Activated CD8-positive, alpha-beta memory T cell treated with anti-CD3 and anti-CD28 coated beads, Interleukin-2, amount 50 U/mL, for 1 hour (primary cell): ENCODE results near the gene FRK.
"Not testable (repeated sequence)": the region's sequence is repeated elsewhere in the genome, so short reads cannot be mapped to it uniquely, and the experiment has no call there.

Experiments
- DNase-seq: peaks from one replicate; pipeline ENCODE4 v3.0.0-alpha.2; 2020; ENCODE audit errors: extremely low read depth

The FRK gene

GRCh38 chr6:115944829-115945228, 115.9 kb downstream of the FRK start:
- not testable (repeated sequence) for DNase-seq

DNA sequence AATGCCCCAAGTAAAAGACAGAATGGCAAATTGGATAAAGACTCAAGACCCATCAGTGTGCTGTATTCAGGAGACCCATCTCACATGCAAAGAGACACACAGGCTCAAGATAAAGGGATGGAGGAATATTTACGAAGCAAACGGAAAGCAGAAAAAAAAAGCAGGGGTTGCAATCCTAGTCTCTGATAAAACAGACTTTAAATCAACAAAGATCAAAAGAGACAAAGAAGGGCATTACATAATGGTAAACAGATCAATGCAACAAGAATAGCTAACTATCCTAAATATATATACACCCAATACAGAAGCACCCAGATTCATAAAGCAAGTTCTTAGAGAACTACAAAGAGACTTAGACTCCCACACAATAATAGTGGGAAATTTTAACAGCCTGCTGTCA, 123.2 kb downstream of the FRK start:
- not testable (repeated sequence) for DNase-seq

- no peak for DNase-seq
These were observed 125.3 kb downstream of the FRK start for GRCh38 chr6:115935361-115935760.

GRCh38 chr6:115934829-115935228, 125.9 kb downstream of the FRK start:
- DNase-seq, result no peak

DNA sequence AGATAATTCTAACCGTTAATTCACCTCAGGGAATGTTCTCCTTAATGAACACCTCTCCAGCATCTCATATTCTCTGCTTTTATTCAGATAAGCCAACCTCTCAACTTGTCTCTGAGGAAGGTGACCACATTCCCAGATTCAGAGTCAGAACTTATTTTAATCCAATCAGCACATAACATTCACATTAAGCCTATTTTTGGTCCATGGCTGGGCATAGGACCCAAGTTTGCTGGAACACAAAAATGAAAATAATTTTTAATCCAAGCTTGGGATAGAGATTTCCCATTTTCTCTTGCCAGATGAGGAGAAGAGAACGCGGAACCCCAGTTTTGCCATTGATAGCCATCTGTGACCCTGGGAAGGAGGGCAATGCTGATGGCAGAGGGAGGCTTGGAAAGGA, 126.5 kb downstream of the FRK start:
- no peak for DNase-seq

- DNase-seq, result no peak
These were observed 128.2 kb downstream of the FRK start for GRCh38 chr6:115932481-115932880.

DNA sequence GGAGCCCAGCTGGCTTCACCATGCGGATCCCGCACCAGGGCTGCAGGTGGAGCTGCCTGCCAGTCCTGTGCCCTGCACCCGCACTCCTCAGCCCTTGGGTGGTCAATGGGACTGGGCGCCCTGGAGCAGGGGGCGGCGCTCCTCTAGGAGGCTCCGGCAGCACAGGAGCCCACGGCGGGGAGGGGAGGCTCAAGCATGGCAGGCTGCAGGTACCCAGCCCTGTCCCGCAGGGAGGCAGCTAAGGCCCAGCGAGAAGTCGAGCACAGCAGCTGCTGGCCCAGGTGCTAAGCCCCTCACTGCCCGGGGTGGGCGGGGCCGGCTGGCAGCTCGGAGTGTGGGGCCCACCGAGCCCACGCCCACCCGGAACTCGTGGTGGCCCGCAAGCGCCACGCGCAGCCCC, 132.7 kb downstream of the FRK start:
- not testable (repeated sequence) for DNase-seq

- DNase-seq, result no peak
These were observed 137.7 kb downstream of the FRK start for GRCh38 chr6:115922971-115923370.

DNA sequence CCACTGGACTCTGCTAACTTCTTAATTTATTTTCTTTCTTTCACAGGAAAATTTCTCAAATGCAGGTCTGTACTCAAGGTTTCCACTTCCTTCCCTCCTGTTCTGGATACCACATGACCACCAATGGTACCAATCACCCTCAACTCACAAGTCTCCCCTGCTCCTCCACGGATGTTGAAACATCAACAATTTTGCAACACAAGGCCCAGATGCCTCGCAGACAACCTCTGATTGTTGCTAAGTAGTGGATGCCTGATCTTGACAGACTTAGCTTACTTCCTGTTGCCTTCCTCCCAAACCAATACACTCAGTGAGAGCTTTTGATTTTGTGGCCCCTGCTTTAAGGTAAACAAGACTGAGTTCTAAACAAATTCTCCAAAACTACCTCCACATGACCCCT, 146.6 kb downstream of the FRK start:
- no peak for DNase-seq

DNA sequence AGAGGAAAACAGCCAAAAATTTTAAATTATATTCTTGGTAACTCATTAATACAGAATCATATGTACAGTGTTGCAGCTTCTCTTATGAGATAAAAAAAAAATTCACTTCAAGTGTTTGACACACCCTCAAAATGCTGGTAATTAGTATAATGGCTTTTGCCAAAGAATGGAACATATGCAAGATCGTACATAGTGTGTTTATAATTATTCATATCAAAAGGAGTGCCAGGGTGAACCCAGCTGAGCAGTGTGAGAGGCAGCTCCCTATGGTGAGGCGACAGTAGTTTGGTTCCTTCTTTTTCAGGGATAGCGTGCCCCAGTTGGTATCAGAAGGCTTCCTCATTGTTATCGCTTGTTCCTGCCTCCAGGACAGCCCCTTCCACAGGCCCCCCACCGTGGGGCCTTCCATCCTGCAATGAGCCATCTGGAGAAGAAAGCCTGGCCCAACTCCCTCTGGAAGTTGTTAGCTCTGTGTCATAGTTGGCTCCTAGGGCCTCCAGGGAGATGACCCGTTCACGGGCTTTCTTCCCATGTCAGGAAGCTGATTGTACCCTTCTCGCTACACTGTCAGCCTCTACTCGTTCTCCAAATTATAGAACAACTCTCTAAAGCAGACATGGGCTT, 150.7 kb downstream of the FRK start:
- no peak for DNase-seq

GRCh38 chr6:115908906-115909559, 151.7 kb downstream of the FRK start:
- DNase-seq, result no peak

DNA sequence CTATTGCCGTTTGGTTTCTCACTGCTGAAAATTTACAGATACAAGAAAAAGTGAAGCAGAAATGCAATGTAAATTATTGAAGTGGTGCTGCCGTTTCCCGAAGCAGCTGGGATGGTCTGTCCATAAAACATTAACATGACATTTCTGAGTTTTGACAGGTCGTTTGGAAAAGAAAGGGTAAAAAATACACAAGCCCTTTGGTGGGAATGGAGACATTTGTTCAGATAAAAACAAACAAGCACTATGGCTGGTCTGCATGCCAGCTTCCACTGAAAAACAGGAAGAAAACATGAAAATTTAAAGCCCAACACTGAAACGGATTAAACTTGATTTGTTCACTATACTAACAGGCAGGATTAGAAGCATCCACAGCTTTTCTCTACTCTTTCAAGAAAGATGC, 155.2 kb downstream of the FRK start:
- DNase-seq, result no peak

- no peak for DNase-seq
These were observed 158.3 kb downstream of the FRK start for GRCh38 chr6:115902436-115902835.

- no peak for DNase-seq
These were observed 158.8 kb downstream of the FRK start for GRCh38 chr6:115901896-115902295.

DNA sequence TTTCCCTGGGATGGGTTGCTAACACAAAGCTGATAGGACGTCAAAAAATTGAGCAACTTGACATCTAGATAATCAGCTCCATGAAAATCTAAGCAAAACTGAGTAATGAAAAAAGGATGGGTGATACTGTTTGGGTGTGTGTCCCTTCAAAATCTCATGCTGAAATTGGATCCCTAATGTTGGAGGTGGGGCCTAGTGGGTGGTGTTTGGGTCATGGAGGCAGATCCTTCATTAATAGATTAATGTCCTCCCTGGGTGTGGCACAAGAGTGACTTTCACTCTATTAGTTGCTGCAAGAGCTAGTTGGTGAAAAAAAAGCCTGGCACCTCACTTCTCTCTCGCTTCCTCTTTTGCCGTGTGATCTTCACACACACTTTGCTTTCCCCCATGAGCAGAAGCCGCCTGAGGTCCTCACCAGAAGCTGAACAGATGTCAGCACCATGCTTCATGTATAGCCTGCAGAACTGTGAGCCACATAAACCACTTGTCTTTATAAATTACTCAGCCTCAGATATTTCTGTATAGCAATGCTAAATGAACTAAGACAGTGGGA, 160.9 kb downstream of the FRK start:
- no peak for DNase-seq

DNA sequence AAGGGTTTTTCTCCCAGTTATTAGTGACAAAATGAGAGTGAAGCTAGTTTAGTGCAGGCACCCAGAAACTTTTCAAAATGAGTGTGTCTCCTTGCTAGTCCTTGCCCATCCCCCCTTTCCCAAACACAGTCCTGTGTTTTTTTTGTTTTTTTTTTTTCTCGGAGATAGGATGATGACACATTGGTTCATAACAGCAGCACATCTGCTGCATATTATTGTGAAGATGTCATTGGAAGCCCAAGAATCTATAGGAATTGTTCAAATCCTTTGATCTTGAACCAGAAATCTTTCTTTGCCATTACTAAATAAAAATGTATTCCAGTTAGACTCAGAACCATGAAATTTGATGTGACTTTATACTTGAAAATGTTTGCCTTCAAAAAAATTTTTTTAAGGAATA, 162.4 kb downstream of the FRK start:
- no peak for DNase-seq

DNA sequence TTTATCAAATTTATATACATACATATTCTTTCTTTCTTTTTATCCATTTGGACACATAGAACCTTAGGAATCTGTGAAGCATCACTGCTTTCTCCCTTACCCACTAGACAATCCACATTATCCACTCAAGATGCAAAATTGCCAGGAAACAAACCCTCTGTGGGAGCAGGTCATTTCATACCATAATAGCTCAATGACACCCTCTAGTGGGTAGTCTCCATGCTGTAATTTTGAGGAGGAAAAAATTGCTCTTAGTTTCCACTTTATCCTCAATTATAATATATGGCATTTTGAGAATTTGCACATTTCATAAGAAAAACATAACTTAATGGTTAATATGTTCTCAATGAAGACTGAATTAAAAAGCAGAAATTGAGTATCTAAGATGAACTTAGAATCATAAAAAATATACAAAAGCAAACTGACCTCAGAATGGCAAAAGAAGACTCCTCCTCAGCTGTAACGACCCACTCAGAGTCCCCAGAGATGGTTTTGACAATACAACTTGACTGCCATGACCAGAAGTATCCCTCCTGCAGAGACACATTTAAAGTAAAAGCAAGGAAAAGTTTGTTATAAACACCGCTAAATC, 164.1 kb downstream of the FRK start:
- DNase-seq, result no peak

- DNase-seq, result no peak
These were observed 166.2 kb downstream of the FRK start for GRCh38 chr6:115894426-115894992.

GRCh38 chr6:115891750-115892149, 168.9 kb downstream of the FRK start:
- DNase-seq, result no peak

DNA sequence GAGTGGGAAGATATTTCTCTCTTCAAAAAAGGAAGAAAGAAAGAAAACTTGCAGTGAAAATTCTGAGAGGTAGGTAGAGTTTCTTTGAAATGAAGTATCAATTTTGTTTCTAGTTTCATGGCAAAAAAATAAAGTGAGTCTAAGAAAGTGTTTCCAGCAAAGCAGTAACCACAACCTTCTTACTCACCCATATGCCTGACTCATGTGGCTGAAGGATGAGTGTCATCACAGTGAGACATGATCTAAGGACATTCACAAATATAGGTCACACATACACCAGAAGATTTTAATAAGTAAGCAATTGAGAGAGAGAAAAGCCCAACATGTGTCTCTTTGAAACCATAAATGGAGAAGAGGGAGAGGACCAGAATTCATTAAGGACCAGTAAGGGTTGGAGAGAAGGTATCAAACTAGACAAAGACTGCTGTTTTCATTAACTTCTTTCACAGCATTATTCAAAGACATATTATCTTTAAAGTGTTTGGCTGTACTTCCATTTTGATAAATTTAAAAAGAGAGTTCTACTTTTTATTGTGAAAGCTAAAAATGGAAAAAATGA, 169.5 kb downstream of the FRK start:
- DNase-seq, result no peak

DNA sequence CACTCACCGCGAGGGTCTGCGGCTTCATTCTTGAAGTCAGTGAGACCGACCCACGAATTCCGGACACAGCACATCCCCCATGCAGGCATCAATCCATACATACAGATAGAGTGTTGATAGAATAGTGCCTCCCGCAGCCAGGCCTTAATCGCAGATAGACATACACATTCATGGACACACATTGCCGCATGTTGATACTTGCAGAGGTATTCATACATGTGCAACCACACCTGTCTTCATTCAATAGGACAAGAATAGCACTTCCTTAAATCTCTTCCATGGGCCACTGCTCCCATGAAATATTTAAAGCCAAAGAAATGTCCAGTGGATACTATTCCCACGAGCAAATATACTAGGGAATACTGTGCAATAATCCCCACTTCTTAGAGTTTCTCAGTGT, 170.5 kb downstream of the FRK start:
- no peak for DNase-seq

DNA sequence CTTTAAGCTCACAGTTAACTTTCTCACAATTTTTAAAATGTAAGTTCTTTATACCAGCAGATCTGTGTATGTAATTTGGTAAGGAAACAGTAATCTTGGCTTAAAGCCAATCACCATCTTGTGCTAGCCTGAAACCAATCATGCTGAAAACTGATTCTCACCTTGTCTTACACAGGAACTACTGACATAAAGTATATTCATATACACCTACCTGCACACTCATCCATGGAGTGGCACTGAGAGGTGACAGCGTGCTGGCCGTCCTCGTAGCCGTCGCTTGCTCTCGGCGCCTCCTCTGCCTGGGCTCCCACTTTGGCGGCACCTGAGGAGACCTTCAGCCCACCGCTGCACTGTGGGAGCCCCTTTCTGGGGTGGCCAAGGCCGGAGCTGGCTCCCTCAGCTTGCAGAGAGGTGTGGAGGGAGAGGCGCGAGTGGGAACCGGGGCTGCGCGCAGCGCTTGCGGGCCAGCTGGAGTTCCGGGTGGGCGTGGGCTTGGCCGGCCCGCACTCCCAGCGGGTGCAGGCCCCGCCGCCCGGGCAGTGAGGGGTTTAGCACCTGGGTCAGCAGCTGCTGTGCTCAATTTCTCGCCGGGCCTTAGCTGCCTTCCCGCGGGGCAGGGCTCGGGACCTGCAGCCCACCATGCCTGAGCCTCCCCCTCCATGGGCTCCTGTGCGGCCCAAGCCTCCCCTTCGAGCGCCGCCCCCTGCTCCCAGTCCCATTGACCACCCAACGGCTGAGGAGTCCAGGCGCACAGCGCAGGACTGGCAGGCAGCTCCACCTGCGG, 171.8 kb downstream of the FRK start:
- DNase-seq, result not testable (repeated sequence)
